SJCRH30 (cell line): ENCODE measurements around the gene TMEM250. TPM values are rescaled to one million over a fixed set of nuclear protein-coding genes. Genes with fewer than 3 reads are reported as not detected.

ENCODE experiments used
- DNase-seq, 2 experiments: peaks; one replicate each; pipeline ENCODE4 v3.0.0-alpha.2; 2015 to 2020
- H3K27ac ChIP-seq: fragments of 250-450 bp; sonication (Bioruptor Pico); 2 replicates; pipeline ENCODE4 v1.5.1; 2020; ENCODE audit warnings: mild to moderate bottlenecking, moderate library complexity
- H3K27me3 ChIP-seq: fragments of 250-450 bp; sonication (Bioruptor Pico); 2 replicates; pipeline ENCODE4 v1.5.1; 2020; ENCODE audit warnings: mild to moderate bottlenecking, moderate library complexity
- H3K36me3 ChIP-seq: fragments of 250-450 bp; sonication (Bioruptor Pico); 2 replicates; pipeline ENCODE4 v1.5.1; 2020; ENCODE audit warnings: mild to moderate bottlenecking, moderate library complexity
- H3K4me1 ChIP-seq: fragments of 250-450 bp; sonication (Bioruptor Pico); 2 replicates; pipeline ENCODE4 v1.5.1; 2020; ENCODE audit warnings: mild to moderate bottlenecking, moderate library complexity
- H3K4me3 ChIP-seq: fragments of 250-450 bp; sonication (Bioruptor Pico); 2 replicates; pipeline ENCODE4 v1.5.1; 2020; ENCODE audit warnings: mild to moderate bottlenecking, moderate library complexity
- H3K9me3 ChIP-seq: fragments of 250-450 bp; sonication (Bioruptor Pico); replicated peaks from 2 replicates; pipeline ENCODE4 v1.5.1; 2020; ENCODE audit warnings: mild to moderate bottlenecking, moderate library complexity
- total RNA-seq: library from RNA; depleted of rRNA; stranded (reverse); fragments of >200 nt; shearing (Covaris generic); gene quantifications from 2 replicates; pipeline ENCODE4 v1.2.3, GENCODE V29; 2014

TMEM250 gene
- total RNA-seq, 1 experiment from 2014 or later = 34.0 TPM

DNA sequence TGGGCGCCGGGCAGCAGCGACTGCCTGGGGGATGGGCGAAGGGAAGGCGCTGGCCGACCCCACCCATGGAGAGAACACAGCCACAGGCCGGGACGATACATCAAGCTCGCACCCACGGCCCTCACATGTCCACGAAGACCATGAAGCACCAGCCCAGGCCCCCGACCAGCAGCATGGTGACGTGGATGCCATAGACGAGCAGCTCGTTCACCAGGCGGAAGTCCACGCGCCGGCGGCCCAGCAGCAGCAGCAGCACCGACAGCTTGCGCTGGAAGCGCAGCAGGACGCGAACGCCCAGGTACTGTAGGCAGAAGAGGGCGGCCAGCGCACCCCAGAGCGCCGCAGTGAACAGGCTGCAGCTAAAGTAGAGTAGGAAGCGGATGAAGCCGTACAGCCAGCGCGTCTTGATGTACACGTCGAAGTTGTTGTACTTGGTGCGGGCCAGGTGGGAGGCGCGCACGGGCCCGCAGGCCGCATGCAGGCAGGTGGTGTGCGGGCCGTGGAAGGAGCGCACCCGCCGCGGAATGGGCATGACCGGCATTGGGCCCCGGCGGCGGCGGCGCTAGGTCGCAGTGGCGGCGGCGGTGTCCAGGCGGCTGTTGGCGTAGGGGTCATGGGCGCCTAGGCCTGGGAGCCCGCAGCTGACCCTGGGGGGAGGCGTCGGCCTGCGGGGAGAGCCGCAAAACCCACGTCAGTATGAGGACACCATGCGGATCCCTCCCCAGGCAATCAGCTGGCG lies 2.1 kb downstream of the TMEM250 start:
- H3K4me3 ChIP-seq = no peak overlapping the region
- H3K27ac ChIP-seq = no peak overlapping the region
- H3K9me3 ChIP-seq = no peaks in the 10 kb centered on the region
- H3K4me1 ChIP-seq = peaks cover 10% of the 10 kb centered on the region
- no peaks in the 10 kb centered on the region for H3K27me3 ChIP-seq
- no peaks in the 10 kb centered on the region for H3K36me3 ChIP-seq
- no peak for DNase-seq

DNA sequence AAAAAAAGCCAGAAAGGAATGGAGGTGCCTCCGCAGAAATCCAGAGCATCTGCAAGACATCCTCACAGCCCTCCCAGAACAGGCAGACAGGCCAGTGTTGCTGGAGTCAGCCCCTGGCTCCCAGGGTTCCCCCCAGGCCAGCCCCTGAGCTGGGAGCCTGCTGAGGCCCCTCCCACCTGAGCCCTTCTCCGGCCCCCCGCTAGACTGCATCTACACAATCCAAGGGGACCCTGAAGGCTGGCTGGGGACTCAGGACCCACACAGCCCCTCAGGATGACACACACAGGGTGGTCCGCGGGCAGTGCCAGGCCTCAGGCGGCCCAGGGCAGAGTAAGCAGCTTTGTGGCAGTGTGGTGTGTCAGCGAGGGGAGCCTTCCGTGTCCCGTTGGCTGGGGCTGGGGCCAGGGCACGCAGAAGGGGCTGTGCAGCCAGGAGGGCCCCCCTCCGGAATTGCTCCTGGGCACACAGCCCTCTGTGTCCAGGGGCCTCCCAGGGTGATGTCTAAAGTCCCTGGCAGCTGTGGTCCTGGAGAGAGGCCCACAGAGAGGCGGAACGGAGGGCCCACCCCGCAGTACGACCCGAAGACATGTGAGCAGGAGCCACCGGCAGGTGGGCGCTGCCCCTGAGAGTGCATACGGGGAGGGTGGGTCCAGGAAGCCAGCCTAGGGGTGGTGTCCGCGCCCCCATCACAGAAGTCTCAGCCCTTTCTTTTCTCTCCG lies 2.9 kb downstream of the TMEM250 start:
- H3K4me1 ChIP-seq = peaks cover 10% of the 10 kb centered on the region
- H3K9me3 ChIP-seq = no peaks in the 10 kb centered on the region
- no peak overlapping the region for H3K27ac ChIP-seq
- no peak for DNase-seq
- H3K36me3 ChIP-seq = no peaks in the 10 kb centered on the region
- no peak overlapping the region for H3K4me3 ChIP-seq
- no peaks in the 10 kb centered on the region for H3K27me3 ChIP-seq

- no peaks in the 10 kb centered on the region for H3K27me3 ChIP-seq
- no peaks in the 10 kb centered on the region for H3K36me3 ChIP-seq
- DNase-seq = no peak
- H3K4me3 ChIP-seq = no peak overlapping the region
- no peak overlapping the region for H3K27ac ChIP-seq
- H3K4me1 ChIP-seq = peaks cover 15% of the 10 kb centered on the region
- no peaks in the 10 kb centered on the region for H3K9me3 ChIP-seq
These were observed 3.5 kb downstream of the TMEM250 start for GRCh38 chr9:136115206-136115605.

- no peak for DNase-seq
- Histone ChIP-seq H3K9me3 (no peaks in the 10 kb centered on the region), H3K4me3 (no peak overlapping the region), H3K36me3 (no peaks in the 10 kb centered on the region), H3K27ac (no peak overlapping the region), H3K4me1 (peaks cover 13% of the 10 kb centered on the region; the same call in 1 of the 2 replicates), H3K27me3 (no peaks in the 10 kb centered on the region)
These were observed 4.1 kb downstream of the TMEM250 start for GRCh38 chr9:136114610-136115009.

- Histone ChIP-seq H3K36me3 (no peaks in the 10 kb centered on the region), H3K27me3 (no peaks in the 10 kb centered on the region), H3K27ac (no peak overlapping the region), H3K4me1 (peaks cover 30% of the 10 kb centered on the region), H3K9me3 (no peaks in the 10 kb centered on the region), H3K4me3 (no peak overlapping the region)
- DNase-seq = no peak
These were observed 6.1 kb downstream of the TMEM250 start for GRCh38 chr9:136112541-136112940.

DNA sequence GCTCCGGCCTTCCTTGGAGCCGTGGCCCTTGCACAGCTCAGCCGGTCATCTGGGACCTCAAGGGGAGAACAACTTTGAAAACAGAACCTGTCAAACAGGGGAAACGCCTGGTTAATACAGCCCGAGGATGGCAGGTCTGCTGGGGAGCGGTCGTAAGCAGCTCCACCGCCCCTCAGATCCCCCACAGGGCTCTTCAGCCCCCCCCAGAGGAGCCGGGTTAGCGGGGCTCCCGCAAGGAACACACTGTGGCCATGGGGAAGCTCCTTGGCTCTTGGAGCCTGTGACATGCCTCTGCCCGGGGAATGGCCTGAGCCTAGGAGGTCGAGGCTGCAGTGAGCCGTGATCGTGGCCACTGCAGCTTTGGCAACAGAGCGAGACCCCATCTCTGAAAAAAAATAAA lies 6.8 kb downstream of the TMEM250 start:
- H3K36me3 ChIP-seq = no peaks in the 10 kb centered on the region
- no peaks in the 10 kb centered on the region for H3K27me3 ChIP-seq
- no peak overlapping the region for H3K27ac ChIP-seq
- no peak overlapping the region for H3K4me3 ChIP-seq
- DNase-seq = no peak
- no peaks in the 10 kb centered on the region for H3K9me3 ChIP-seq
- peaks cover 28% of the 10 kb centered on the region for H3K4me1 ChIP-seq

- H3K27ac ChIP-seq = no peak overlapping the region
- no peaks in the 10 kb centered on the region for H3K27me3 ChIP-seq
- no peaks in the 10 kb centered on the region for H3K9me3 ChIP-seq
These were observed 7.5 kb downstream of the TMEM250 start for GRCh38 chr9:136111190-136111589.

DNA sequence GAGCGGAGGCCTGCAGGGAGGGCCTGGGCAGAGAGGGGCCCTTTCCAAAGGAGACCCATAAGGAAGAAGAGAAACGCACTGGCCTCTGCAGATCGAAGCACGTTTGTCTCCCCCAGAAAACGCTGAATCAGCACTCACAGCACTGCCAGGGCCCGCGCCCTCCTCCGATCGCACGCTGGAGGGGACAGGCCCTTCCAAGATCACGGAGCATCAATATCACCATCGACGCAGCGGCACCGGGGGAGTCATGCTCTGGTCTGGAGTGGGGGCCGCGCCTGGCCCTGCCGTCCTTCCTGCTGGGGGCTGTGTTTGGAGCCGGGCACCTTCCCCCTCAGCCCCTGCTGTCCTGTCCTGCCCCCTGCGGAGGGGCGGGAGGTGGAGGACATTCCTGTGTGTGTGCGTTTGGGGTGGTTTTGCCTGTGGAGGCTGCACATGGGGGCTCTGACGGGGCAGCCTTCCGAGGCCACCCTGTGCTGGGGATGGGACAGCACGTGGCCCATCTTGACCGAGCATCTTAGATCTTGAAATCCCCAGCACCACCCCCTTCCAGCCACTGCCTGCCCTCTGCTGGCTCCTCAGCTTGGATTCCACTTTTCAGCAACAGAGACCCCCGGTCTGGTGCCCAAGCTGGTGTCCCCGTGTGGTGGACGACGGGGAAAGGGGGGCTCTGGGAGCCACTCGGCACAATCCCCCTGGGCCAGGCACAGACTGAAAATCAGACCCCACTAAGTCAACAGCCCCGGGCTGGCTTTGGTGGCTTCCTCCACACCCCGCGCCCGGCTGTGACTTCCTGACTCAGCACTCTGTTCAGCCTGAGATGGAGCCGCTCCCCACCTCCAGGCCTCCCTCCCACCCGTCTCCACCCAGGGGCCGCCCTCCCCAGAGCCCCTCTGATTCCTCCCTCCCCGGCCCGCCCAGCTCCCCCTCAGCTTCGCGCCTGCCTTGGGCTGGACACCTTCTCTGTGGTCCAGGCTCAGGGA lies 8.3 kb downstream of the TMEM250 start:
- H3K4me3 ChIP-seq = peak overlapping the region; percentile 37

More at GRCh38 chr9:136111190-136111589, 7.5 kb downstream of the TMEM250 start:
- Histone ChIP-seq H3K4me3 (no peak overlapping the region), H3K4me1 (peaks cover 34% of the 10 kb centered on the region), H3K36me3 (no peaks in the 10 kb centered on the region)
- DNase-seq = no peak

DNA sequence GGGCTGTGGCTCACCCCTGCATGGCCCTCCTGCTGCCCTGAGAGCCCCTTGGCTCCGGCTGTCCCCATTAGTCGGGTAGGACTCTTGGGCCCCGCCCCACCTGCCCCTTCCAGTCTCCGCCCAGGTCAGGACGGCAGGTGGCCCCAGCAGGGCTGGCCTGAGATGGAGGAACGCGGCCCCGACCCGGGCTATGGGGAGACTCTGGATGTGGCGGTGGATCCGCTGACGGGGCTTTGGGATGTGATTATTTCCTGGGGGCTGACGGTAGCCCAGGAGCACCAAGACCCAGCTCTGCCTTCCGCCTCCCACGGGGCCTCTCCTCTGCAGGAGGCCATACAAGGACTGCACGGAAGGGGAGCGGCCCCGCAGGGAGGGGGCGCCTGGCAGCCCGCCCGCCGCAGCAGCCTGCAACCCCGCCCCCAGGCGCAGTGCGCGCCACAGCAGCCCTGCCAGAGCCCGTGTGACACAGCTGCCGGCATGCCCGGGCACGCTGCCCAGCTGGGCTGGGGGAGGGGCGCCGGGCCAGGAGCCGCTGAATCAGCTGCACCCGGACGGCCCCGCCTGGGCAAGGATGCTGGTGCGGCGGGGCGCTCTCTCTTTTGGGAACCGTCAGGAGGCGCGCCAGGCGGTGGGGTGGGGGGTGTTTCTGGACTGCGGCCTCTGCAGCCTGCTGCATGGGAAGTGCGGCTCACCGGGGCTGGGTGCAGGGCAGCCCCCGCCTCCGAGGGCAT lies 9.2 kb downstream of the TMEM250 start:
- no peaks in the 10 kb centered on the region for H3K9me3 ChIP-seq
- H3K27ac ChIP-seq = no peak overlapping the region; the same call in 1 of the 2 replicates
- H3K36me3 ChIP-seq = no peaks in the 10 kb centered on the region
- H3K27me3 ChIP-seq = no peaks in the 10 kb centered on the region
- peaks cover 47% of the 10 kb centered on the region for H3K4me1 ChIP-seq
- H3K4me3 ChIP-seq = peak overlapping the region; percentile 37
- DNase-seq = peak; percentile 95 to 96

More for the DNA sequence above, 8.3 kb downstream of the TMEM250 start:
- H3K27ac ChIP-seq = no peak overlapping the region
- H3K4me1 ChIP-seq = peaks cover 42% of the 10 kb centered on the region
- no peaks in the 10 kb centered on the region for H3K27me3 ChIP-seq
- DNase-seq = no peak
- H3K9me3 ChIP-seq = no peaks in the 10 kb centered on the region
- H3K36me3 ChIP-seq = no peaks in the 10 kb centered on the region

- Histone ChIP-seq H3K4me3 (no peak overlapping the region; the same call in 1 of the 2 replicates), H3K27me3 (0 out of 2 replicates have a peak, but pooled peaks cover 2% of the 10 kb centered on the region), H3K27ac (no peak overlapping the region; the same call in 1 of the 2 replicates), H3K9me3 (no peaks in the 10 kb centered on the region), H3K4me1 (peaks cover 49% of the 10 kb centered on the region), H3K36me3 (no peaks in the 10 kb centered on the region)
- no peak for DNase-seq
These were observed 9.9 kb downstream of the TMEM250 start for GRCh38 chr9:136108648-136109266.

DNA sequence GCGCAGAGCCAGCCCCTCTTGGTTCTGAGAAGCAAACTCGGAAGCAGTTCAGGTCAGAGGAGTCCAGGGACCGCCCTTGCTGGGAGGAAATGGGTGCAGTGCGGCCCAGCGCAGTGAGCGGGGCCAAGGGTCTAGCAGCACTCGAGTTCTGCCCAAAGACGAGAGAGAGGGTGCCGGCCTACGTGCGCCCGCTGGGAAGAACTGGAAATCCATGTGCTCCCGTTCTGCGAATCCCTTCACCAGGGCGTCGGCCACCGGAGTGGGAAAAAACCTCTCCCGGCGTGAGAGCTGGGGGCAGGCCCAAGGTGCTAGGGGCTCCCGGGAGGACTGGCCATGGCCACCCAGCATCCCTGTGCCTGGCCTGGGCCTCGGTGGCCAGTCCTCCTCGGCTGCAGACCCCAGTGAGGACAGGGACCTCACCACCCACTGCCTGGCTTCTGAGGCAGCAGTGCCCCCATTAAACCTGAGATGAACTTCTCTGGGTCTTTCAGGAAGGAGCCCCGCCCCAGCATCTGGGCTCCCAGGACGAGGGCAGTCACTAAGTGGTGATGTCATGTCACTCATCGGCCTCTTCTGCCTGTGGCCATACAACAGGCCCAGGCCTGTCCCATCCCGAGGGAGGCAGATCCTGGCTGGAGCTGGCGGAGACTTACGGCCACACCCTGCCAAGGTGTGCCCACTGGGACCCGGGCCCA lies 10.6 kb downstream of the TMEM250 start:
- DNase-seq = peak; percentile 71 to 73
- Histone ChIP-seq H3K4me3 (no peak overlapping the region), H3K27ac (no peak overlapping the region), H3K9me3 (no peaks in the 10 kb centered on the region), H3K4me1 (peaks cover 56% of the 10 kb centered on the region), H3K36me3 (no peaks in the 10 kb centered on the region), H3K27me3 (peaks cover 8% of the 10 kb centered on the region; the same call in 1 of the 2 replicates)

DNA sequence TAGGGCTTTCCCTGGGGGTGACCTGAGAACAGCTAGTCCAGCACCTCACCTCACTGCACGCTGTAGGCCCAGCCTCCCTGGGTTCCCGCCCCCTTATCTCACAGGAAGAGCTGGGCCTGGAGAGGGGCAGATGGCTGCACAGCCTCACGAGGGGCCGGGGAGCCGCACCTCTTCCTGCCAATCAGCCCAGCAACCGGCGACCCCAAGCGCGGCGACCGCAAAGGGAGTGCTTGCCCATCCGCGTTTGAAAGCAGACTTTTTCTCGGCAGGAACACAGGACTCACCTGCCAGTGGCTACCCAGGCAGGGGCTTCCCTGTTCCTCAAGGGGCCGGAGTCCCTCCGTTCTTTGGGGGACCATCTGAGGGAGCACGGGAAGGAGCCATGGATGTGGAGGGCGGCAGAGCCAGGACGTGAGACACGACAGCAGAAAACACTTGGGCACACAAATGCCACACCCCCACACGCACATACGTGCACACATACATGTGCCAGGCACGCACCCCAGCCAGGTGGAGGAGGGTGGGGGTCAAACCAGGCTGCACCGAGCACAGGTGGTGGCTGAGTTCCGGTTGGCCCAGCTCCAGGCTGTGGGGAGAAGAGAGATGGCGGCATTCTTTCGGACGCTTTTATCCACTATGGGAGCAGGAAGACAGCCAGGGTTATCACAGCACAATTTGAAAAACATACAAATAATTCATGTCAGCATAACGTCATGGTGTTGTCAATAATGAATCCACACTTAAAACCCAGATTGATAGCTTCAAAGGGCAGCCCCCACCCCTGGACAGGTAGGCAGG lies 11.3 kb downstream of the TMEM250 start:
- Histone ChIP-seq H3K36me3 (no peaks in the 10 kb centered on the region), H3K4me1 (peaks cover 61% of the 10 kb centered on the region), H3K27me3 (peaks cover 9% of the 10 kb centered on the region; the same call in 1 of the 2 replicates), H3K27ac (no peak overlapping the region), H3K9me3 (no peaks in the 10 kb centered on the region), H3K4me3 (no peak overlapping the region)
- DNase-seq = no peak
